Measurements from ENCODE around the gene MTA3. TPM values are rescaled to one million over a fixed set of nuclear protein-coding genes. Genes with fewer than 3 reads are reported as not detected.

Gene MTA3
- total RNA-seq, 4 donors from 2014 or later: 25.6 to 89.1 (median 64.0) TPM

- Histone ChIP-seq H3K4me1 (no peaks in the 10 kb centered on the region), H3K9me3 (no peaks in the 10 kb centered on the region), H3K36me3 (no peaks in the 10 kb centered on the region), H3K27me3 (no peaks in the 10 kb centered on the region), H3K27ac (no peak overlapping the region), H3K4me3 (no peak overlapping the region)
- no peak for TF ChIP-seq CTCF (IDR thresholded peaks at IDR 0.05)
- TF ChIP-seq POLR2A (IDR thresholded peaks at IDR 0.05): no peak
- intact Hi-C loops (cut with DNase I; ENCODE audit: low total_unique reads): no loop called here
- DNase-seq: no peak
These were observed 197.3 kb downstream of the MTA3 start for GRCh38 chr2:42765686-42766085.

- no peak overlapping the region for H3K27ac ChIP-seq
- no peaks in the 10 kb centered on the region for H3K4me1 ChIP-seq
- TF ChIP-seq CTCF (IDR thresholded peaks at IDR 0.05) (no peak), POLR2A (IDR thresholded peaks at IDR 0.05) (no peak)
- H3K4me3 ChIP-seq: no peak overlapping the region
- no peaks in the 10 kb centered on the region for H3K36me3 ChIP-seq
- DNase-seq: no peak
- H3K27me3 ChIP-seq: no peaks in the 10 kb centered on the region
- intact Hi-C loops (cut with DNase I; ENCODE audit: low total_unique reads): no loop called here
- H3K9me3 ChIP-seq: no peaks in the 10 kb centered on the region
These were observed 198.9 kb downstream of the MTA3 start for GRCh38 chr2:42767080-42767898.

- H3K9me3 ChIP-seq: no peaks in the 10 kb centered on the region
- H3K4me3 ChIP-seq: no peak overlapping the region
- H3K4me1 ChIP-seq: no peaks in the 10 kb centered on the region
- H3K36me3 ChIP-seq: no peaks in the 10 kb centered on the region
- DNase-seq: no peak
- no peak overlapping the region for H3K27ac ChIP-seq
- TF ChIP-seq CTCF (IDR thresholded peaks at IDR 0.05): no peak
- intact Hi-C loops (cut with DNase I; ENCODE audit: low total_unique reads): no loop called here
- H3K27me3 ChIP-seq: no peaks in the 10 kb centered on the region
These were observed 199.7 kb downstream of the MTA3 start for GRCh38 chr2:42767899-42768705.

GRCh38 chr2:42768706-42769256 lies 200.3 kb downstream of the MTA3 start:
- H3K27me3 ChIP-seq: no peaks in the 10 kb centered on the region
- no peak for DNase-seq
- H3K4me1 ChIP-seq: no peaks in the 10 kb centered on the region
- H3K4me3 ChIP-seq: no peak overlapping the region
- intact Hi-C loops (cut with DNase I; ENCODE audit: low total_unique reads): no loop called here
- no peaks in the 10 kb centered on the region for H3K36me3 ChIP-seq
- H3K27ac ChIP-seq: no peak overlapping the region
- H3K9me3 ChIP-seq: no peaks in the 10 kb centered on the region
- no peak for TF ChIP-seq CTCF (IDR thresholded peaks at IDR 0.05)
- TF ChIP-seq POLR2A (IDR thresholded peaks at IDR 0.05): no peak
